Loucy (cell line): Measurements from ENCODE around the gene CLIC6.

ENCODE experiments used
- H2AFZ ChIP-seq: fragments of 200-600 bp; sonication (generic); 2 replicates; pipeline ENCODE4 v1.6.0; 2016; ENCODE audit warnings: antibody characterized with exemption, mild to moderate bottlenecking, low read length, moderate library complexity
- H3F3A ChIP-seq: fragments of 200-600 bp; 2 replicates; pipeline ENCODE4 v1.6.0; 2016; ENCODE audit warnings: antibody characterized with exemption, low read depth, mild to moderate bottlenecking
- H3K27me3 ChIP-seq: fragments of 200-600 bp; sonication (generic); 2 replicates; pipeline ENCODE4 v1.6.1; 2014; ENCODE audit warnings: low read length, mild to moderate bottlenecking; ENCODE audit not compliant: insufficient read depth, poor library complexity, severe bottlenecking
- H3K36me3 ChIP-seq: fragments of 200-600 bp; sonication (generic); 2 replicates; pipeline ENCODE4 v1.6.1; 2016; ENCODE audit warnings: low read length; ENCODE audit not compliant: insufficient read depth
- H3K4me1 ChIP-seq: fragments of 200-600 bp; sonication (generic); 2 replicates; pipeline ENCODE4 v1.5.1; 2014; ENCODE audit warnings: low read length, mild to moderate bottlenecking; ENCODE audit not compliant: insufficient read depth, poor library complexity, severe bottlenecking
- H3K4me2 ChIP-seq: fragments of 200-600 bp; sonication (generic); 2 replicates; pipeline ENCODE4 v1.6.0; 2014; ENCODE audit warnings: antibody characterized with exemption, low read length, low read depth, mild to moderate bottlenecking; ENCODE audit not compliant: poor library complexity, severe bottlenecking
- H3K4me3 ChIP-seq: fragments of 200-600 bp; sonication (generic); 2 replicates; pipeline ENCODE4 v1.5.1; 2014; ENCODE audit warnings: low read length, mild to moderate bottlenecking, mixed read lengths; ENCODE audit not compliant: poor library complexity, severe bottlenecking
- H3K79me2 ChIP-seq: fragments of 200-600 bp; sonication (generic); 2 replicates; pipeline ENCODE4 v1.6.1; 2014; ENCODE audit warnings: low read length; ENCODE audit not compliant: insufficient read depth
- H3K9ac ChIP-seq: fragments of 200-600 bp; sonication (generic); 2 replicates; pipeline ENCODE4 v1.6.0; 2014; ENCODE audit warnings: mild to moderate bottlenecking, low read depth, low read length, moderate library complexity; ENCODE audit not compliant: poor library complexity, severe bottlenecking
- H3K9me2 ChIP-seq: fragments of 200-600 bp; sonication (generic); replicated peaks from 2 replicates; pipeline ENCODE4 v1.6.1; 2016; ENCODE audit warnings: low read depth, low read length, mixed read lengths
- H3K9me3 ChIP-seq: fragments of 200-600 bp; sonication (generic); 2 replicates; pipeline ENCODE4 v1.6.1; 2014; ENCODE audit warnings: mild to moderate bottlenecking, antibody characterized with exemption, low read length, low read depth; ENCODE audit not compliant: insufficient read depth
- H4K20me1 ChIP-seq: fragments of 200-600 bp; sonication (generic); 2 replicates; pipeline ENCODE4 v1.6.0; 2014; ENCODE audit warnings: antibody characterized with exemption, low read length, mild to moderate bottlenecking; ENCODE audit not compliant: insufficient read depth, poor library complexity, severe bottlenecking
- EZH2phosphoT487 ChIP-seq: fragments of 200-600 bp; IDR thresholded peaks from 2 replicates; pipeline ENCODE4 v1.6.1; 2018; ENCODE audit warnings: antibody characterized with exemption, mild to moderate bottlenecking, moderate library complexity, borderline replicate concordance
- TF ChIP-seq, protein P1 (sequence below): fragments of 200-600 bp; sonication (generic); conservative IDR thresholded peaks from 2 replicates; pipeline ENCODE4 v1.5.1; 2014; ENCODE audit warnings: mild to moderate bottlenecking, antibody characterized with exemption, low read length

The CLIC6 gene

DNA sequence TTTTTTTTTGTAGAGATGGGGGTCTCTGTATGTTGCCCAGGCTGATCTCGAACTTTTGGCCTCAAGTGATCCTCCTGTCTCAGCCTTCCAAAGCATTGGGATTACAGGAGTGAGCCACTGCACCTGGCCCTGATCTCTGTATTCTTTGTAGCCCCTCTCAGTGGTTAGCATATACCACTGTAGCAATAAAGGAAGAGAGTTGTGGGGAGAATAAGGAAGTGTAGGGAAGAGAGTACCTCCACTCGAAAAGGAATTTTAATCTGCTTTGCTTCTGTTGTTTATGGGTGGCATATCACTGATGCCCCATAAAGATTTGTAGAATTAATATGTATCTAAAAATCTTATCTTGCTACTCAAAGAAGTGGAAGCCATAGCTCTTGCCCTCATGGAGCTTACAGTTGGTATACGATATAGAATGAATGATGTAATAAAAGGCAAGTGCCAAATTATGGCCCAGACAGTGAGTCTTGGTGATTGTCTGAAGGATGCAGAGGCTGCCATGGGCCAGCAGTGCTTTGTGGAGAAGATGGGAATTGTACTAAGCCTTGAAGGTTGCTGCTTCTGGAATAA lies 96.0 kb downstream of the CLIC6 start:
- Histone ChIP-seq H3K4me1 (no peaks in the 10 kb centered on the region), H3K9ac (no peak overlapping the region), H4K20me1 (no peaks in the 10 kb centered on the region), H3K36me3 (no peaks in the 10 kb centered on the region), H2AFZ (no peak overlapping the region), H3F3A (no peaks in the 10 kb centered on the region), H3K9me2 (no peaks in the 10 kb centered on the region), H3K79me2 (no peaks in the 10 kb centered on the region), H3K9me3 (peaks cover 4% of the 10 kb centered on the region; the same call in 1 of the 2 replicates), H3K27me3 (no peaks in the 10 kb centered on the region), H3K4me3 (no peak overlapping the region), H3K4me2 (no peak overlapping the region)
- TF ChIP-seq EZH2phosphoT487 = no peak
- TF ChIP-seq, protein P1, sequence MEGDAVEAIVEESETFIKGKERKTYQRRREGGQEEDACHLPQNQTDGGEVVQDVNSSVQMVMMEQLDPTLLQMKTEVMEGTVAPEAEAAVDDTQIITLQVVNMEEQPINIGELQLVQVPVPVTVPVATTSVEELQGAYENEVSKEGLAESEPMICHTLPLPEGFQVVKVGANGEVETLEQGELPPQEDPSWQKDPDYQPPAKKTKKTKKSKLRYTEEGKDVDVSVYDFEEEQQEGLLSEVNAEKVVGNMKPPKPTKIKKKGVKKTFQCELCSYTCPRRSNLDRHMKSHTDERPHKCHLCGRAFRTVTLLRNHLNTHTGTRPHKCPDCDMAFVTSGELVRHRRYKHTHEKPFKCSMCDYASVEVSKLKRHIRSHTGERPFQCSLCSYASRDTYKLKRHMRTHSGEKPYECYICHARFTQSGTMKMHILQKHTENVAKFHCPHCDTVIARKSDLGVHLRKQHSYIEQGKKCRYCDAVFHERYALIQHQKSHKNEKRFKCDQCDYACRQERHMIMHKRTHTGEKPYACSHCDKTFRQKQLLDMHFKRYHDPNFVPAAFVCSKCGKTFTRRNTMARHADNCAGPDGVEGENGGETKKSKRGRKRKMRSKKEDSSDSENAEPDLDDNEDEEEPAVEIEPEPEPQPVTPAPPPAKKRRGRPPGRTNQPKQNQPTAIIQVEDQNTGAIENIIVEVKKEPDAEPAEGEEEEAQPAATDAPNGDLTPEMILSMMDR = no peak

DNA sequence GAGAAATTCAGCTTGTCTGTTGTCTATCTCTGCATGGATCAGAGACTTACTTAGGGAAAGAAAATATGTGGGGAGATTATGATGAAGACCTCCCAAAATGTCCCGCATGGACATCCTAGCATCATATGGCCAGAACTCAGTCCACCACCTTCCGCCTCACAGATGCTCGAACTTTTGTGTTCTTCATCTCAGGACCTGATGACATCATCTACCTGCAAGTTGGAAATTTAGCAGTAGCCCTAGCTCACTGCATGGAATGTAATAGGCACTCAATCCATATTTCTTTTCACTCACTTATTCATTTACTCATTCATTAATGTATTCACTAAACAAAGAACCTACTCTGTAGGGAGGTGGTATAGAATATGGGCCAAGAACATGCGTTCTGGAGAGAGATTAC lies 96.8 kb downstream of the CLIC6 start:
- Histone ChIP-seq H3K9me3 (peaks cover 4% of the 10 kb centered on the region; the same call in 1 of the 2 replicates), H3K4me2 (no peak overlapping the region), H3K4me3 (no peak overlapping the region), H3K27me3 (no peaks in the 10 kb centered on the region), H3K9me2 (no peaks in the 10 kb centered on the region), H3K36me3 (no peaks in the 10 kb centered on the region), H3K79me2 (no peaks in the 10 kb centered on the region), H4K20me1 (no peaks in the 10 kb centered on the region), H2AFZ (no peak overlapping the region), H3K9ac (no peak overlapping the region), H3K4me1 (no peaks in the 10 kb centered on the region), H3F3A (no peaks in the 10 kb centered on the region)
- TF ChIP-seq, protein P1 = no peak
- TF ChIP-seq EZH2phosphoT487 = no peak

DNA sequence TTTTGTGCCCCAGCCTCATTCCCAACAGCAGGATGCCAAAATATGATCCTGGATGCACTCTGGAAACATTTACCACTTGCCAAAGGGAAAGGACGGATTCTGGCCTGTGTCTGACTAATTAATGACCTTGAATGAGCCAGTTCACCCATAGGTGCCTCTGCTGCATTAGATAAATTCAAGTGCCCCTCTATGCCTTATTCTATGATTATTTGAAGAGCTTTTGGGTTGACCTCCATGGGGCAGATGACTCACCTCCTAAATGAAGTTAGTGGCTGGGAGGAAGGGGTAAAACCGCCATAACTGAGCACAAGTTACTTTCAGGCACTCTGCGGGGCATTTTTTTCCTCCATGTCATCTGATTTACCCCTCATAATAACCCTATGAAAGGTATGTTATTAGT lies 98.1 kb downstream of the CLIC6 start:
- no peaks in the 10 kb centered on the region for H3F3A ChIP-seq
- no peaks in the 10 kb centered on the region for H3K9me2 ChIP-seq
- H3K4me3 ChIP-seq = no peak overlapping the region
- H3K4me2 ChIP-seq = no peak overlapping the region
- no peak overlapping the region for H2AFZ ChIP-seq
- TF ChIP-seq EZH2phosphoT487 = no peak
- TF ChIP-seq, protein P1 = no peak
- no peaks in the 10 kb centered on the region for H3K36me3 ChIP-seq
- no peaks in the 10 kb centered on the region for H3K79me2 ChIP-seq
- peaks cover 4% of the 10 kb centered on the region; the same call in 1 of the 2 replicates for H3K9me3 ChIP-seq
- no peaks in the 10 kb centered on the region for H3K27me3 ChIP-seq
- no peaks in the 10 kb centered on the region for H4K20me1 ChIP-seq
- H3K9ac ChIP-seq = no peak overlapping the region
- H3K4me1 ChIP-seq = no peaks in the 10 kb centered on the region
